Lower leg skin (tissue), 3 donors: ENCODE measurements around the gene GPATCH1.

ENCODE experiments used
- POLR2A ChIP-seq, 2 donors: fragments of 450-650 bp; IDR thresholded peaks; one replicate each; pipeline ENCODE4 v1.6.1; 2016 to 2017; ENCODE audit warnings: antibody characterized with exemption in 2 of 2, mild to moderate bottlenecking in 1 of 2, moderate library complexity in 1 of 2
- TF ChIP-seq, protein P1 (sequence below), 3 donors: fragments of 450-650 bp; IDR thresholded peaks; one replicate each; pipeline ENCODE4 v1.5.1; 2016; ENCODE audit warnings: antibody characterized with exemption in 3 of 3, mild to moderate bottlenecking in 3 of 3, moderate library complexity in 2 of 3

DNA sequence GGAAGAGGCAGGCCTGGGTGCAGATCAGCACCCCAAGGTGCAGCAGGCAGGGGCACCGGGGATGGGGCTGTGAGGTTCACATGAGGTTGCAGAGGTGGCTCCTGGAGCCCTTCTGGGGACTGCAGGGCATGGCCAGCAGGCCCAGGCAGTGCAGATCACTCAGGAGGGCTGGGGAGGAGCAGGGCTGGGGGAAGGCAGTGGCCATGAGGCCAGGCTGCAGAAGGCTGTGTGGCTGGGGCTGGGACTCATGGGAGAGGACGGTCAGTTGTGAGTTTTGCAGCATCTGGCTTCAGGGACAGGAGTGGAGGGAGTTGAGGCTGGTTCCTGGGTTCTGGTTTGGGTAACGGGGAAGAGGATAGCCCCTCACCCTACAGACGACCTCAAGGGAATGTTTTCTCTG, 58.2 kb downstream of the GPATCH1 start:
- TF ChIP-seq, protein P1, sequence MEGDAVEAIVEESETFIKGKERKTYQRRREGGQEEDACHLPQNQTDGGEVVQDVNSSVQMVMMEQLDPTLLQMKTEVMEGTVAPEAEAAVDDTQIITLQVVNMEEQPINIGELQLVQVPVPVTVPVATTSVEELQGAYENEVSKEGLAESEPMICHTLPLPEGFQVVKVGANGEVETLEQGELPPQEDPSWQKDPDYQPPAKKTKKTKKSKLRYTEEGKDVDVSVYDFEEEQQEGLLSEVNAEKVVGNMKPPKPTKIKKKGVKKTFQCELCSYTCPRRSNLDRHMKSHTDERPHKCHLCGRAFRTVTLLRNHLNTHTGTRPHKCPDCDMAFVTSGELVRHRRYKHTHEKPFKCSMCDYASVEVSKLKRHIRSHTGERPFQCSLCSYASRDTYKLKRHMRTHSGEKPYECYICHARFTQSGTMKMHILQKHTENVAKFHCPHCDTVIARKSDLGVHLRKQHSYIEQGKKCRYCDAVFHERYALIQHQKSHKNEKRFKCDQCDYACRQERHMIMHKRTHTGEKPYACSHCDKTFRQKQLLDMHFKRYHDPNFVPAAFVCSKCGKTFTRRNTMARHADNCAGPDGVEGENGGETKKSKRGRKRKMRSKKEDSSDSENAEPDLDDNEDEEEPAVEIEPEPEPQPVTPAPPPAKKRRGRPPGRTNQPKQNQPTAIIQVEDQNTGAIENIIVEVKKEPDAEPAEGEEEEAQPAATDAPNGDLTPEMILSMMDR (IDR thresholded peaks at IDR 0.05): no peak
- no peak for TF ChIP-seq POLR2A (IDR thresholded peaks at IDR 0.05)
